HG02852 (cell line): Measurements from ENCODE around the gene FCN1.

Experiments
- ATAC-seq: cut with Tn5 transposase; IDR thresholded peaks from one replicate; pipeline ENCODE4 v1.9.1; 2021; ENCODE audit warnings: mild to moderate bottlenecking, moderate library complexity; ENCODE audit not compliant: unreplicated experiment

FCN1 gene

DNA sequence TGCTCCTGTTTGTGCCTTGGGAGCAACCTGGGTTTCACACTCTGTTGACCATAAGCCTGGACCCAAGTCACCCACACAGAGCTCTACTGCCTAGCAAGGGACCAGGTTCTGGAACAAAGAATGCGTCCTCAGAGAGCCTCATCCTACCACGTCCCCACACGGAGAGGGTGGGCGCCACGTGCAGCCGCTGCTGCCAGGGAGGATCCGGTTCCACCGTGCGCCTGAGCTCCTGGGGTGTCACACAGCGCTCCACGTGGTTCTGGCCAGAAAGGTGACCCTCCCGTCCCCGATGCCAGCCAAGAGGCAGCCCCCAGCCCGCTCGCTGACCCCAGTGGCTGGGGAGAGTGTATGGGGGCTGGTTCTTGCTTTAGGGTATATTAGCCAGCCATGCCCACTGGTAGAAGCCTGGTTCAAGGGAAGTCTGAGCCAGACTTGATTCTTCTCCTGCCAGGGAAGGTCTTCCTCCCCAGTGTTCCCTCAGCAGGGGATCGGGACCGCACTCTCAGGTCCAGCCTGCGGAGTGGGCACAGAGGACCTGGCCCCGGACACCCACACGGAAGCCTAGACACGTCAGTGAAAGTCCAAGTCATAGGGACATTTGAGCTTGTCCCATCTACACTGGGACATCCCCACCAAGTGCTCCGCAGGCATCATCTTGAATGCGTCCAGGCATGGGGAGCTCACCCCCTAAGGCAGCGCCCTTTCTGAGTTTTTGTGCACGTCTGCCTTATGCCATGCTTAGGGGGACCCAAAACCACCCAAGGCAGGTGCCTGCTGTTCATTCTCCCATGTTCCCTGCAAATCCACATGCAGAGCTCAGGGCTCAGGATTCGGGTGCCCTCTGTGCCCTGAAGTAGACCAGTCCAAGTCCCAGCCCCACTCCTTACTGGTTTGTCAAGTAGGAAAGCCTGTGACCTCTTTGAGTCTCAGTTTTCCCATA, 2.4 kb downstream of the FCN1 start:
- no peak for ATAC-seq

DNA sequence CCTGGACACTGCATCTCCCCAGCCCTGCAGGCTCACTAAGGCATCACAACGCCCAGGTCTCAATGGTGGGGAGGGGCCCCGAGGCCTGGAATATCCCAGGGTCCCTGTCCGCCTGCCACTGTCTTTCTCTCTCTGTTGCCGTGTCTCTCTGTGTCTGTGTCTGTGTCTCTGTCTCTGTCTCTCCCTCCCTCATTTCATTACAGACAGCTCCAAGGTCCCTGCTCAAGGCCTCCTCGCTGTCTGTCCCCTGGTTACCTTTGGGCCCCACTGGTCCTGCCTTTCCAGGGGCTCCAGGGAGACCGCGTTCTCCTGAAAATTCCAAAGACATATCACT, 3.2 kb downstream of the FCN1 start:
- ATAC-seq = no peak

GRCh38 chr9:134913713-134914500, 3.8 kb downstream of the FCN1 start:
- ATAC-seq = no peak

GRCh38 chr9:134913041-134913712, 4.5 kb downstream of the FCN1 start:
- ATAC-seq = no peak

- no peak for ATAC-seq
Observed at GRCh38 chr9:134912126-134912840, 5.4 kb downstream of the FCN1 start.

- no peak for ATAC-seq
Observed at GRCh38 chr9:134909511-134910481, 7.9 kb downstream of the FCN1 start.

GRCh38 chr9:134908524-134909309, 9.0 kb downstream of the FCN1 start:
- ATAC-seq = no peak

DNA sequence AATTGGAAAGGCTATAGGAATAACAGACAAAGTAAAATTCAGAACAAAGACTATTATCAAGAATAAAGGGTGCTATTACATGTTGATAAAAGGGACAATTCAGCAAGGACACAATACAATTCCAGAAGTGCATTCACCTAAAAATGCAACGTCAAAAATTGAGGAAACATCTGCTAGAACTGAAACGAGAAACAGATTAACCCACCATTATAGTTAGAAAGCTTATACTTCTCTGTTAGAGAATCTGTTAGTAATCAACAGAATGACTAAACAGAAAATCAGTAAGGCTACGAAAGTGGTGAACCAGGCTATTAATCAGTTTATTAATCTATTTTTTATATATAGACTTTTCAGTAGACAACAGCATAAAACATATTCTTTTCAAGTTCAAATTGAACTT, 14.8 kb downstream of the FCN1 start:
- ATAC-seq = no peak

DNA sequence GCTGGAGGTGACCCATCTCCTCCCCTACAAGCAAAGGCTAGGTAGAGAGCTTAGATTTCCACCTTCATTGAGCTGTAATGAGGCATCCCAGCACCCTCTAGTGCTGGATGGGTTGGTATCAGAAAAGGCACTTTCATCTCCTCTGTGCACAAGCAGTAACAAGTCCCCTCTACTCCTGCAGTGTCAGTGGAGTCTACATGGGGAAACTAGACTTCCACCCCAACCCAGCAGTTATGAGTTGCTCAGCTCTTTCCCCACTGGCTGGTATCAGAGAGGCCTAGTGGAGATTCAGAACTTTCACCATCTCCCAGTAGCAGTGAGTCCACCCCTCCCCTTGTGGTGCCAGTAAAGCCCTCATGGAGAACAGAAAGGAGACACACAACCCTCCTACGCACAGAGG, 17.9 kb downstream of the FCN1 start:
- ATAC-seq = no peak

DNA sequence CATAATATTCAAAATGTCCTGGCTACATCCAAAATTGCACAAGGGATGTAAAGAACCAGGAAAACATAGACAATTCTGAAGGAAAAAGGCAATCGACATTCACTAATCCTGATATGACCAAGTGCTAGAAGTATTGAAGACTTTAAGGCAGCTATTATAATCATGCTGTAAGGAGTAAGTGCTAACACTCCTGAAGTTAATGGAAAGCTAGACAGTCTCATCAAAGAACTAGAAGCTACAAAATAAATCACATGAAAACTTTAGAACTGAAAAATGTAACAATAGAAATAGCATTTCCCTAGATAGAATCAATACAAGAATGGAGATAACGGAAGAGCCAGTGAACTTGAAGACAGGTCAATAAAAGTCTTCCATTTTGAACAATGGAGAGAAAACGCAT, 18.5 kb downstream of the FCN1 start:
- ATAC-seq = no peak

GRCh38 chr9:134898319-134898718, 19.4 kb downstream of the FCN1 start:
- no peak for ATAC-seq

DNA sequence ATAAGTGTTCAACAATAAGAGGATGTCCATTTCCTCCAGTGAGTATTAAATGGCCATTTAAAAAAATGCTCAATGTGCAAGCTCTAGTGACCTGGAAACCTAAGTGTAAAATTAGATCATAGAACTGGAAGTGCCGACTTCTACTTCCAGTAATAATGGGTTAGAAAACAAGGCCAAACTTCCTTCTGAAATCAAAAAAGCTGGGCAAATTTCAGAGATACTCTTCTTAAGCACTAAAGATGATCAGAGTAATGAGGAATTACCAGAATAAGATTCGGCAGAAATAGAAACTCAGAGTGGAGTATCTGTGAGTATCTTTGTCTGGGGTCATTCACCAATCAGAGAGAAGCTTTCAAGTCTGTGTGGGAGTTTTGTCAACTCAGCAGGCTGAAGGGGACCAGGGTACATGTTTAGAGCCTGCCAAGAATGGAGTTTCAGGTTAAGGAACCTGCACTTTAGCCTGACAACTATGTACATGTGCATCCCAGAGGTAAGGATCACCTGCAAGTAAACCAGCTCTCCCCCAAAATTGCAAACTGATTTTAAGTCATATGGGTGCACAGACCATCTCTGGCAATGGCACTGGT, 20.0 kb downstream of the FCN1 start:
- no peak for ATAC-seq

DNA sequence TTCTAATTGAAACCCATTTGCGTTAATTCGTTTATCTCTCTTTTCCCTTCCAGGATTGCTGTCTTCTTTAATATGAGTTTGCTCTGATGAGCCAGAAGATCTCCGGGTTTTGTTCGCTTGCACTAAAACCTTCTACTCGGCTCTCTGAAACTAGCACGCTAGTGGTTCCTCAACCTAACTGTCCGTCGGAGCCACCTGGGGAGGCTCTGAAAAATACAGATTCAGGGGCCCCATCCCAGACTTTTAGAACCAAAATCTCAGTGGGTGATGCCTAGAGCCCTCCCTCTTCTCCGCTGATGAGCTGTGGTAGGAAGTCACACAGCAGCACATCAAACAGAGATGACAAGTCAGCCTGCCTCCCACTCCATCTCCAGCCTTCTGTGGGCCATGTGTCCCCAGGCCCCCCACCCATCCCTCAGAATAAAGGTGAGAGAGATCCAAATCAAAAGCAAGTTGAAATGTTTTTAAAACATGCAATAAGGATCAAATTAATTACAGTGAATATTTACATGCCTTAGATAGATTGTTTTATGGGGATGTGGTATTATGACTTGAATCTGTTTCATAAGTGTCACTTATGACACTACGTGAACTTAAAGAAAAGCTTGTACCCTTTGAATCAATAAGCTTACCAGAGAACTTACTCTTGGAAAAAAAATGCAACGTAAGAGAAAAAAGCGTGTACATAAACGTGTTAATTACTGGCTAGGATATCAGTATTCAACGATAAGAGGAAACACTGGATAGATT, 20.7 kb downstream of the FCN1 start:
- no peak for ATAC-seq

GRCh38 chr9:134895908-134896833, 21.5 kb downstream of the FCN1 start:
- ATAC-seq = no peak

- no peak for ATAC-seq
Observed at GRCh38 chr9:134895567-134895907, 22.2 kb downstream of the FCN1 start.

- no peak for ATAC-seq
Observed at GRCh38 chr9:134895097-134895496, 22.6 kb downstream of the FCN1 start.
